ENCODE measurements around the gene SEMG2. TPM values are rescaled to one million over a fixed set of nuclear protein-coding genes. Genes with fewer than 3 reads are reported as not detected.

SEMG2 gene
- polyA plus RNA-seq, 3 donors from 2014 or later: not detected

Other genes with a start within 250 kb of the SEMG2 start
- under 1 TPM in 1 of 3 donors, not detected in 2; 0.04 TPM for gene KCNS1, start 120.2 kb upstream of the SEMG2 start, polyA plus RNA-seq
- gene WFDC5, start 106.2 kb upstream of the SEMG2 start, polyA plus RNA-seq: not detected
- gene WFDC12, start 96.9 kb upstream of the SEMG2 start, polyA plus RNA-seq: not detected
- gene PI3, start 46.5 kb upstream of the SEMG2 start, polyA plus RNA-seq: not detected
- not detected for gene SEMG1, start 14.3 kb upstream of the SEMG2 start, polyA plus RNA-seq
- gene SLPI, start 33.2 kb downstream of the SEMG2 start, polyA plus RNA-seq: not detected
- gene RBPJL, start 85.5 kb downstream of the SEMG2 start, polyA plus RNA-seq: not detected
- gene MATN4, start 86.9 kb downstream of the SEMG2 start, polyA plus RNA-seq: not detected
- under 1 TPM in 2 of 3 donors, not detected in 1; 0.56 to 0.69 TPM for gene SDC4, start 127.1 kb downstream of the SEMG2 start, polyA plus RNA-seq
- gene SYS1, start 141.8 kb downstream of the SEMG2 start, polyA plus RNA-seq: 10 to 100 TPM; 32.6 to 52.4 (median 47.1) TPM
- under 1 TPM in 2 of 3 donors, not detected in 1; 0.09 to 0.22 TPM for gene TP53TG5, start 157.0 kb downstream of the SEMG2 start, polyA plus RNA-seq
- 10 to 100 TPM; 11.0 to 24.5 (median 18.0) TPM for gene DBNDD2, start 186.9 kb downstream of the SEMG2 start, polyA plus RNA-seq
- 100 to 1,000 TPM; 105 to 190 (median 164) TPM for gene PIGT, start 194.8 kb downstream of the SEMG2 start, polyA plus RNA-seq
- not detected for gene WFDC2, start 248.4 kb downstream of the SEMG2 start, polyA plus RNA-seq